Neural progenitor cell (in vitro differentiated cells): Measurements from ENCODE around the gene POLR2L.

Experiments
- EZH2 ChIP-seq: fragments of 200-600 bp; sonication (generic); IDR thresholded peaks from 2 replicates; pipeline ENCODE4 v1.6.1; 2017; ENCODE audit warnings: antibody characterized with exemption, mild to moderate bottlenecking, moderate library complexity
- EZH2phosphoT487 ChIP-seq: fragments of 200-600 bp; sonication (generic); IDR thresholded peaks from 2 replicates; pipeline ENCODE4 v1.6.1; 2017; ENCODE audit warnings: antibody characterized with exemption
- TF ChIP-seq, protein P1 (sequence below): fragments of 200-600 bp; sonication (generic); IDR thresholded peaks from 2 replicates; pipeline ENCODE4 v1.5.1; 2017; ENCODE audit warnings: antibody characterized with exemption, mild to moderate bottlenecking

DNA sequence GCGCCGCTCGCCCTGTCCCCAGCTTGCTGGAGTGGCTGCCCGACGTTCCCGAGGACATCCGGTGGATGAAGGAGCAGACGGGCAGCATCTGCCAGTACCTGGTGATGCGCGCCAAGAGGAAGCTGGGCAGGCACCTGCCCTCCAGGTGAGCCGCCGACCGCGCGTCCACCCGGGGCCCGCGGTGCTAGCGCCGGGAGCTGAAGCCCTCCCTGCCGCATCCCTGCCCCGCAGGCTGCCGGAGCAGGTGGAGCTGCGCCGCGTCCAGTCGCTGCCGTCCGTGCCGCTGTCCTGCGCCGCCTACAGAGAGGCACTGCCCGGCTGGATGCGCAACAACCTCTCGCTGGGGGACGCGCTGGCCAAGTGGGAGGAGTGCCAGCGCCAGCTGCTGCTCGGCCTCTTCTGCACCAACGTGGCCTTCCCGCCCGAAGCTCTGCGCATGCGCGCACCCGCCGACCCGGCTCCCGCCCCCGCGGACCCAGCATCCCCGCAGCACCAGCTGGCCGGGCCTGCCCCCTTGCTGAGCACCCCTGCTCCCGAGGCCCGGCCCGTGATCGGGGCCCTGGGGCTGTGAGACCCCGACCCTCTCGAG lies 17.9 kb downstream of the POLR2L start:
- TF ChIP-seq, protein P1, sequence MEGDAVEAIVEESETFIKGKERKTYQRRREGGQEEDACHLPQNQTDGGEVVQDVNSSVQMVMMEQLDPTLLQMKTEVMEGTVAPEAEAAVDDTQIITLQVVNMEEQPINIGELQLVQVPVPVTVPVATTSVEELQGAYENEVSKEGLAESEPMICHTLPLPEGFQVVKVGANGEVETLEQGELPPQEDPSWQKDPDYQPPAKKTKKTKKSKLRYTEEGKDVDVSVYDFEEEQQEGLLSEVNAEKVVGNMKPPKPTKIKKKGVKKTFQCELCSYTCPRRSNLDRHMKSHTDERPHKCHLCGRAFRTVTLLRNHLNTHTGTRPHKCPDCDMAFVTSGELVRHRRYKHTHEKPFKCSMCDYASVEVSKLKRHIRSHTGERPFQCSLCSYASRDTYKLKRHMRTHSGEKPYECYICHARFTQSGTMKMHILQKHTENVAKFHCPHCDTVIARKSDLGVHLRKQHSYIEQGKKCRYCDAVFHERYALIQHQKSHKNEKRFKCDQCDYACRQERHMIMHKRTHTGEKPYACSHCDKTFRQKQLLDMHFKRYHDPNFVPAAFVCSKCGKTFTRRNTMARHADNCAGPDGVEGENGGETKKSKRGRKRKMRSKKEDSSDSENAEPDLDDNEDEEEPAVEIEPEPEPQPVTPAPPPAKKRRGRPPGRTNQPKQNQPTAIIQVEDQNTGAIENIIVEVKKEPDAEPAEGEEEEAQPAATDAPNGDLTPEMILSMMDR, result no peak
- TF ChIP-seq EZH2 (no peak), EZH2phosphoT487 (no peak)
